HG03025 (cell line): ENCODE measurements around the gene N4BP2L1.

Experiments
- ATAC-seq: cut with Tn5 transposase; IDR thresholded peaks from one replicate; pipeline ENCODE4 v1.9.1; 2021; ENCODE audit warnings: mild to moderate bottlenecking, moderate library complexity; ENCODE audit not compliant: unreplicated experiment, low FRiP score

N4BP2L1 gene

DNA sequence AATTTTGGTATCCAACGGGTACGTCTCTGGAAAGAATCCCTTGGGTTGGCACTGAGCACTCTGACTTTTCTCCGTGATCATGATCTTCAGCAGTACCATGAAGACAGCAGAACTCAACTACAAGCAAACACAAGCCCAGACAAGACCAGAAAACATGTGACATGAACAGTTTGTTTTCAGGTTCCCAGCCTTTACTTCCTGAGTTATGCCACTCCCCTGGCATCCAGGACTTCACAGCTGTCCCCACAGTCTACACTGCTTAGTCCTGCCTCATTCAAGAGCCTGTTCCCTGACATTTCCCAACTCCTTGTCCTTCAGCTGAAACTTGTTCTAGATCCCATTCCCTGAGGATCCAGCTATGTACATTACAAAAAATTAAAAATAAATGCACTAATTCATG, 4.9 kb upstream of the N4BP2L1 start:
- ATAC-seq: no peak

DNA sequence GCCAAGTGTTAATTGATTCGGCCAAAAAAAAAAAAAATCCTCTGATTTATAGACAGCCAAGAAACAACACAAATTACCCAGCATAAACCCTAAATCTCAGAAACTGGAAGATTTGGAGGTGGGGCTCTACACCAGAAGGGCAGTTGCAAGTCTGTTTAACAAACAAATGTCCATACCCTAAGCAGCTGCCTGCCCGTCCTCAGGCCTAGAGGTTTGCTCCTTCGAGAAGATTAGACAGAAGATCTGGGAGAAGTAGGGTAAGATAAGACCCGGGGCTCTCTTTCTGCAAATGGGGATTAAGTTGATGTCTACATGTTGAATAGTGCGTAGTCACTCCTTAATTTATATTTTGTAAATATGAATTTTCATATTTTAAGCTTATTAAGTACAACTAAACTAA, 3.4 kb upstream of the N4BP2L1 start:
- no peak for ATAC-seq

DNA sequence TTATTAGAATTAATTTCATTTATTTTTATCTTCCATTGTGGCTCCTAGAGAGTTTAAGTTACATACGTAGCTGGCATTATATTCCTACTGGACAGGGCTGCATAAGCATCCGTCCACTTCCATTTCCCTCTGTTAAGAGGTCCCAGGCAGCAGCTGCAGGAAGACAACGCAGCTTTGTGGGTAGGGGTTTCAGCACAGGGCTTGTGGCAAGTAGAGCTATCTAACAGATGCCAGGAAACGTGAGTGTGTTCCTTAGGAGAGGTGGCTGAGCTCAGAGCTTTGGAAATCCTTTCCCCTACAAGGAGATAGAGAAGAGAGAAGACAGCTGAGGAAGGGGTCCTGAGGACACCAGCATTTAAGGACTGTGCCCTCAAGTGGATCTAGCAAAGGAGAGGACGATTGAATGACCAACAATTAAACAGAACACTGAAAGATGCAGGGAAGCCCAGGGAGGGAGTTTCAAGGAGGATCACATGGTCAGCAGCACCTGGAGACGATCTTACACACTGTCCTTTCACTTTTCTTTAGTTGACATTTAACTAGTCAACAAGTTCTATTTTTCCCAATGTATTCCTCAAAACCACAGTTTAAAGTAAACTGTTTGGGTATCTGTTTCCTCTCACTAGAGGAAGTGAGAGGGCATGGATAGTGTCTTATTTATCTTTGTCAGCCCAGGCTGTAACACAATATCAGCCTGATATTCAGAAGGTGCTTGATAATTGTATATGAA, 2.3 kb upstream of the N4BP2L1 start:
- no peak for ATAC-seq

DNA sequence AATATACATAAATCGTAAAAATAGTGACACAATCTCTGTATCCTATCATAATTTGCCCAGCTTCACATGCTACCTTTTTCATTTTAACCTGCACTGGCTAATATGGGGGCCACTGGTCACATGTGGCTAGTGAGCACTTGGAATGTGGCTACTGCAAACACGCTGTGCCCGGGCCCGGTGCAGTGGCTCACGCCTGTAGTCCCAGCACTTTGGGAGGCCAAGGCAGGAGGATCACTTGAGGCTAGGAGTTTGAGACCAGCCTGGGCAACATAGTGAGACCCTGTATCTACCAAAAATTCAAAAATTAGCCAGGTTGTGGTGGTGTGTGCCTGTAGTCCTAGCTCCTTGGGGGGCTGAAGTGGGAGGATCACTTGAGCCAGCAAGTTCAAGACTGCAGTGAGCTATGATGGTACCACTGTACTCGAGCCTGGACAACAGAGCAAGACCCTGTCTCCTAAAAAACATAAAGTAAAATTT, 1.5 kb upstream of the N4BP2L1 start:
- ATAC-seq: no peak

DNA sequence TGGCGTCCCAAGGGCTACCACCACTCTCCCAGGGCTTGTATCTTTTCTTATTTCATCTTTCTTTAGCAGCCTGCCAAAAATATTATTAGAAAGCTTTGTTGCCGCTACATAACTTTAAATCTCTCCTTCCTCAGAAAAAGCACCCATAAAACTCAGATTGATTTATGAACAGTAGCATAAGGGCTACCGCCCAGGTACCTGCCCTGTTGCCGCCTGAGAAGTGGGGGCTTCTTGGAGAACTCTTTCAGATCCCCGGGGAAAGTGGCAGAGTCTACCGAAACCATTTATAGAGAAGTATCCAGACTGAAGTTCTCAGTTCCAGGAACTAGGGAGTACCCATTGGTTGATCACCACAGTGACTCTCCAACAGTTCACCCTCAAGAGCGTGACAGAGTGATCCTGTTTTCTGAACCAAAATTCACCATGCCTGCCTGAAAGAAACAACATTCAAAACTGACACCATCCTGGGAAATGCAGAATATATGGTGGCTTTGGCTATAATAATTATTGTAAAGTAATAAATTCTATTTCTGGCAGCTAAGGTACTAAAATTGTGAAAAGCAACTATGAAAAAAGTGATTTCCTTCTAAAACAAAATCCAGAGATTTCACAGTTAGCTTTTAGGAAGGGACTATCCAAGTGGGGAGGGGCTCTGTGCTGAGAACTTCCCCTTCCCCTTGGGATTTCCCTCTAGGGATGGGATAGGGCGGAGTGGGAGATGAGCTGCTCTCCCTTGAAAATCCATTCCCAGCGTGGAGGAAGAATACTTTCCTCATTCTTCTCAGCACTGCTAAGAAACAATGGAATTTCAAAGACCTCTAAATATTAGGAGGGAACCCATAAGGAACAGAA, 877 bp upstream of the N4BP2L1 start:
- no peak for ATAC-seq

DNA sequence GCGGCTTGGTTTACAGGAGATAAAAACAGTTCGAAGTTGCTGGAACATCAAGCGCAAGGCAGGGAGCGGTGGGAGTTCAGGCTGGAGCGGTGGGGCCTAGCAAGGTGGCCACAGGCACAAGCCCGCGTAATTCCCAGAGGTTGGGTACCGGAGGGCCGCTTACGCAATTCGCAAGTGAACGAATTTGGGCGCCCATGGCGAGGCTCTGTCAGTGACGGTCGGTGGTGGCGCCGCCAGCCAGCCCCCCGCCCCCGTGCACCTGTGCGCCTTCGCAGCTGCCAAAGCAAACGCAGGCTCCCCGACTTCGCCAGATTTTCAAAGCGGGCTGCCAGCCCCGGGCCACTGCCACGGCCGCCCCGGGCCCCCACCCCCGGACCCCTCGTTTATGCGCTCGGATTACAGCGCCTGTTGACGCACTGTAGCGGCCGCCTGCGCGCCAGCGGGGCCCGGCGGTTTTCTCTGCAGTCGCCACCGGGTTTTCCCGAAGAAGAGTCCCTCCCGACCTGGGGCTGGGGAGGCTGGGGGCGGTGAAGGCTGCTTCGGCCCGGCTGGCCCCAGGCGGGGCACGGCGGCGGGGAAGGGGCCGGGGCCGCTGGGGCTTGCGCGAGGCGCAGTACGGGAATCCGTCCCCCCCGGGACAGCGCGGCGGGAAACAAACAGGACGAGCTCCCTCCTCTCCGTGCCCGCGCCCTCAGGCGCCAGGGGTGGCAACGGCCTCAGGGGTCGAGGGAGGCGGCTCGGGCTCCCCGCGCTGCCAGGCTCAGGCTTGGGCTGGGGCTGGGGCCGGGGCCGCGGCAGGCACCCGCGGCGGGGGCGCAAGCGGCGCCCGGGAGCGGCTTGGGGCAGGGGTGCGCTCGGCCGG, 709 bp downstream of the N4BP2L1 start:
- peak; percentile 28 for ATAC-seq

DNA sequence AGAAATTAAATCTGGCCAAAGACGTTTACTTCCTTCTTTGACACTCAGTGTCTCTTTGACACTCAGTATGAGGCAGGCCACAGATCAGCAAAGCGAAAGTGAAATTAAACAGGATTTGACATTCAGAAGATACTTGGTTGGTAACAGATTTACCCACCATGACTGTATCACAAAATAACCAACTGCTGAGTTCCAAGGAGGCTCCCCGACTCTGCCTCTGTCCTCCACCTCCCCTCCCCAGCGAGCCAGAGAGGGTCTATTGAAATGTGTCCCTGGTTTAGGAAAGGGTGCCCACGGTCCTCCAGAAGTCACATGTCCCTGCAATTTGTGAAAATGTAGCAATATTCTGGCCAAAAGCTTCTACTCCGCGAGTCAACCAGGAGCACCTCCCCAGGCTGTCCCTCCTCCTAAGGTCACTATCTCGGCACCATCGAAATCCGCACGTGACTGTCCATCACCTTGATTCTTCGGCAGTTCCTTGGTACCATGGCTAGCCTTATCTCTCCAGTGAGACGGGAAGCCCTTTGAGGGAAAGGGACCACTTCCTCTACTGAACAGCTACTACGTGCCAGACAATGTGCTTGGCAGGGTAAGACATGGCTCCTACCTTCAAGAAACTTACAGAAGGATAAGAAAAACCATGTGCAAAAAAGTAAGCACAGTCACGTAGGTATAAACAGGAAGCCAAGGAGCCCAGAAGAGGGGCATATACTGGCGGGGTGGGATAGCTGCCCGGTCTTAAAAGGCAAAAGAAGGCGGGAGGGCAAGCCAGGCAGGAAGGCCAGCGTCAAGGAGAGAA, 1.5 kb downstream of the N4BP2L1 start:
- peak; percentile 34 for ATAC-seq

DNA sequence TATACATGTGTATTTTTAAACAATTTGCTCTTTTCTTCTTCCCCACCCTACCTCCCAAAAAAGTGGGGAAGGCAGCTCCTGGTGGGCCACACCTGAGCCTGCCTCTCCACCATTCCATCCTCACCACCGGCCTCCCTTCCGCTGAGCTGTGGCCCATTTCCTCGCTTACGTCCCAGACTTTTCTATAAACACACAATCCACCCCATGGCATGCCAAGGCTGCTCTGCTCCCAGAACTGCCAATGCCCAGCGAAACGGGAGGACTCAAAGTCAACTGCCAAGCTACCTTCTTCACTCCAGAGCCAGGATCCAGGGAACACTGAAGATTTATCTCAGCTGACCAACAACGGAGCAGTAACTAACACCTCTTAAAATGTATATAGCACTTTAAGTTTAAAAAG, 2.8 kb downstream of the N4BP2L1 start:
- no peak for ATAC-seq

DNA sequence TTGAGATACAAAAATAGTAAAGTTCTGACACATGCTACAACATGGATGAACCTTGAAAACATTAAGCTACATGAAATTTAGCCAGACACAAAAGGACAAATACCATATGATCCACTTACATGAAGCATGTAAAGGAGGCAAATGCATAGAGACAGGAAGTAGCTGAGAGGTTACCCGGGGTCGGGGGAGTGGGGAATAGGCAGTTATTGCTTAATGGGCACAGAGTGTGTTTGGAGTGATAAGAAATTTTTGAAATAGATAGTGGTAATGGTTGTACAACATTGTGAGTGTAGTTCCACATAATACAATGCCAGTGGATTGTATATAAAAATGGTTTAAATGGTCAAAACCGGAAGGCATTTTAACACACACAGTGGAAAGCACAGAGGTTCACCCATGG, 4.3 kb downstream of the N4BP2L1 start:
- no peak for ATAC-seq

DNA sequence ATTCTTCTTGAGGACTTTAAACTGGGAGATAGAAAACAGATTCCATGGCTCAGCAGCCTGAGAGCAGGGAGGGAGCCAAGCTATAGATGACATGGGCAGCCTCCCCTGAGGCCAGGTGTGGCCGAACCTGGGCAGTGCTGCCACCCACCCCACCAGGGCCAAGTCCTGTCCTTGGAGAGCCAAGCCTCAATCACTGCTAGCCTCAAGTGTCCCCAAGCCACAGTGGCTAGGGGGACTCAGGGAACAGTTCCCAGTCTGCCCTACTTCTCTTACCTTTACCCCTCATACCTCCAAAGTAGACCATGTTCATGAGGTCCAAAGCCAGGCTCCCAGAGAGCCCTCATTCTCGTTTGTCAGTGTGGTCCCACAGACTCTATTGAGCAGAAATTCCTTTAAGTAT, 8.1 kb downstream of the N4BP2L1 start:
- ATAC-seq: no peak

DNA sequence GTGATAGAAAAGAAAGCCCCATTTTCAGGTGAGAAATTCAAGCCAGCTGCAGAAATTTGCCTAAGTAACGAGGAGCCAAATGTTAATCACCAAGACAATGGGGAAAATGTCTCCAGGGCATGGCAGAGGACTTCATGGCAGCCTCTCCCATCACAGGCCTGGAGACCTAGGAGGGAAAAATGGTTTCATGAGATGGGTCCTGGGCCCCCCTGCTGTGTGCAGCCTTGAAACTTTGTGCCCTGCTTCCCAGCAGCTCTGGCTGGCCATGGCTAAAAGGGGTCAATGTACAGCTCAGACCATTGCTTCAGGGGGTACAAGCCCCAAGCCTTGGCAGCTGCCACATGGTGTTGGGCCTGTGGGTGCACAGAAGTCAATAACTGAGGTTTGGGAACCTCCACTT, 9.9 kb downstream of the N4BP2L1 start:
- no peak for ATAC-seq

DNA sequence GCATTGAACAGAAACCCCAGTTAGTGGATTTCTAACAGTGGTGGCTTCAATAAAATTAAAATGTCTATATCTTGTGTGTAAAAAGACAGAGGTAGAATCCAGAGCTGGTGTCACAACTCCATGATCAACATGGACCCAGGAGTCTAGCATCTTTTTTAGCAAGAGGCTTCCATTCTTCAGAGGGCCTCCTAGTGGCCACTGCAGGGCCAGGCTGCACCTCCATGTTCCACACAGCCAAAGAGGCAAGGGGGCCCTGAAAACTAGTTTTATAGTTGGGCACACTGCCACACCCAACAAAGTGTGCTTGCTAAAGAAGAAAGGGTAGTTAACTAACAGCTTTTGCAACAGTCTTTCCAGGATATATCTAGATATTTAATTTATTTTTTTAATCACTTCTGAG, 12.9 kb downstream of the N4BP2L1 start:
- ATAC-seq: no peak

DNA sequence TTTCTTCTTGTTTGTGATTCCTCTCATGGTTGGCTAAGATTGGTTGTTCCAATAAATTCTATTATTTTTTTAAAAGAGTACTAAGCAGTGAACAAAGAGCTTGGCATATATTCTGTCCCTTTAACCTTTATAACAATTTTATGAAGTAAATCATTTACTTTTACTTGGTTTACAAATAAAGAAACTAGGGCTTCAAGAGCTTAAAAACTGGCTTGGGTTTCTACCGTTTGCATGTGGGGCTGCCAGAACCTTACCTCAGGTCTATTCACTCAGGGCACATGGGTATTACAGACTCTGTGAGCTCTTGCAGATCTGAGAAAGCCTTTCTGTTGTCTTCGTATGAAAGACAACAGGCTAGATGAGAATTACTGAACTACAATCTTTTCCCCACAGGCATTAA, 13.3 kb downstream of the N4BP2L1 start:
- no peak for ATAC-seq

DNA sequence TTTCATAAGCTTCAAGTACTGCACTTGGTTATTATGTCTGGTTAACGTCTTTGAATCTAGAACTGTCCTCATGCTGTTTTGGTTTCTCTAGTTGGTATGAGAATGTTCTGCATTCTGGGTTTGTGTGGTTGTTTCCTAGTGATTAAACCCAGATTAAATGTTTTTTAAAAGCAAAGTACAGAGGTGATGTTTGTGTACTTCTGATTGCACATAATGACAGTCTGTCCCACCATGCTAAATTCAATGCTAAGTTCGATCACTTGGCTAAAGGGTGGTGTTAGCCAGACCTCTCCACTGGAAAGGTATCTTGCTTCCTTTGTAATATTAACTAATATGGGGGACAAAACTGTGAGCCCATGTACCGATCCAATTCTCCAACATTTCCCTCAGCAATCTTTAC, 14.6 kb downstream of the N4BP2L1 start:
- ATAC-seq: no peak

DNA sequence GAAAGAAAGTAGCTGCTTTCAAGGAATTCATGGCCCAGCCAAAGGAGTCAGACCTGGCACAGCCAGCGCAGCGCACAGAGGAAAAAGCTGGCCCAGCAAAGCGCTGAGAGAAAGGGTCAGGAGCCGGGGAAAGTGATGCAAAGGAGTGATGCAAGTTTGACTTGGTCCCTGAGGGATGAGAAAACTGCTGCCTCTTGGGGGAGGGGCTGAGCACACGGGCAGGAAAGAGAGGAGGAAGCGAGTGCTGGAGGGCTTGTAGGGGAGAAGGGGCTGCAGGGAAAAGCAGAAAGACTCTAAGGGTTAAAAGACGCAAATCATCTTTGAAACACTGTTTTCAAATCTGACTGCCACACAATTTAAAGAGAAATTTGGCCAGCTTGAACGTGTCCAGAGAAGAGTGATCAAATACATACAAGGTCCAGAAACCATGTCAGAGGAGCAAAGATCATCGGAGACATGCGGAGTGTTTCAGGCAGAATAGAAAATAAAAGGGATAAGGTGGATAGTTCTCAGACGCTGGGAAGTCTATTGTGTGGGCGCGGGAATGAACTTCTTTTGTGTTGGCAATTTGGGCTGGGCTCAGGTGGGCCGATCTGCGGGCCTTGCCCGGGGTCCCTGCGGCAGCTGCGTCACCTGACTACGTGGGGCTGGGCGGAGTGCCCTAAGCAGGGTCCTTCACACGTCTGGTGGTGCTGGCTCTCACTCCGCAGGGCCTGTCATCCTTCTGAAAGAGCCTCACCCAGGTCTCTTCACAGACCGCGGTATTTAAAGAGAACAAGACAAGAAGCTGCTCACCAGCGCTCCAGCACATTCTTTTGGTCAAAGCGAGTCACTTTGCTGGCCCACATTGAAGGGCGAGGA, 18.1 kb downstream of the N4BP2L1 start:
- ATAC-seq: no peak

DNA sequence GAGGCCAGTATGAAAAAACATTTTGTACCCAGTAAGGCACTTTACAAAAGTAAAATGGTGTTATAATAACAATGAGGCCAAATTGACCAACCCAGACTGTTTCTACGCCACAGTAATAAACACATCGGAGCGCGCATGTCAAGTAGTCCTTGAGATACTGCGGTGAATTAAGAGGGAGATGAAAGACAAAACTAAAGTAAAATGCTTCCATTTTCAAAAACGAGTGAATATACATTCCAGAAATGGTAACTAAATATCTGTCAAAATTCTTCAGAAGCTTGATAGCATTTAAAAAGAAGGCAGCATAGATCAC, 19.0 kb downstream of the N4BP2L1 start:
- ATAC-seq: no peak

DNA sequence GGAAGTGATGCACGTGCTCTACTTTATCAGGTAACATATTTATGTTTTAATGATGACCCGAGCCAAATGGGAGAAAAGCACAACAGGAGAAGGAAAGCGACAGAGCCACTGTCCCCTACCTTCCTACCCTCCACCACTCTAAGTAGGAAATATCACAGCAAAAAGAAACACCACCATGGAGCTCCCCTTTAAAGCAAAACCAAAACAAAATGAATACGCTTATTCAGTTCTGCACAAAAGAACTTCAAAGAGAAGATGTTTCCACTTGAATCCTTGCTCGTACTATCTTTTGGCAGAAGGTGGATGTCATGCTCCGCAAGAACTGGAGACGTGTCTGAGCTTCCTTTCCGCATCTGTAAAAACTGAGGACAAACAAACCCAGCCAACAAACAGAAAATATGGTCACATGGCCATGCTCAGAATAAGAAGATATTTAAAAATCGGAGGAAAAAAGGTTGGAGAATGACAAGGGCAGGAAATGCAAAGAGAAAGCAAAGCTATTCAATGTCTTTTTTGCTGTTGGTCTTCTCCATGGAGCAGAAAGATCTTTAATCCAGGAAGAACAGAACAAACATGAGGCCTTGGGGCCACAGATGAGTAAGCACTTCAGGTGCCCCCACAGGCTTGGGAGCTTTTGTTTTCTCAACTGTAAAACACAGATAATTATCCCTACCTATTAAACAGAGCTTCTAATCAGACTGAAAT, 19.5 kb downstream of the N4BP2L1 start:
- no peak for ATAC-seq

DNA sequence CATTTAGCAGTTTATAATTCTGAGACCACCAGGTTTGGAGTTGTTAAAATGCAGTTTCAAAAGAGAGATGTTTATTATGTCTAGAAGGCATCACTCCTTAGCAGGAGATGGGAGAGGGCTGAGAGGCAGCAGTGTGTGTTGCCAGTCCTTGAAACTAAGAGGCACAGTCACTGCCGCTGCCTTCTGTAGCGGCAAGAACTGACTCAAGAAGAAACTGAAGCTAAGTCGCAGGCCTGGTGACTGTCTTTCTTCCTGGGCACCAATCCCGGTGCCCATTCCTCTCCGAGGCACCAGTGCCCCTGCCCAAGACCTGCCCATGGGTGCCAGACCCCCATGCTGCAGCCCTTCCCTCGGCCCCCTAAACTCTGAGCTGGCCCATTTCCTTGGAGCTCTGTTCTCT, 20.1 kb downstream of the N4BP2L1 start:
- no peak for ATAC-seq

DNA sequence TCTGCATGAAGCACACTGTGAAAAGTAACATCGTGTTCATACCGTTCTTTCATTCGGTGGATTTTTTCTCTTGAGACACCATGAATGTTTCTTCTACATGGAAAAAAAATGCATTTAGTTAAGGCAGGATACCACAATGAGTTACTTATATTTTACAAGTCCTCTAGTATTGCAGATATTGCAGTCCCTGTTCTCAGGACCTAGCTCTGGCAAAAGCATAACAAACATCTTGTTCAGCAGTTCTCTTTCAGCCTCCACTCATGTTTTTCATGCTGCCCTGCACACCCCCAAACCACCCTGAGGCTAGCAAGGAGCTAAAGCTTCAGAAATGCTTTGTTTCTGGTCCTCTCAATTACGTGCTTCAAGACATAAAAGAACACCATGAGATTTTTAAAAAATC, 24.8 kb downstream of the N4BP2L1 start:
- no peak for ATAC-seq
